Vagina (tissue), 2 donors: ENCODE data around the gene CLCF1.

ENCODE experiments used
- POLR2A ChIP-seq, 2 donors: fragments of 450-650 bp; IDR thresholded peaks; one replicate each; pipeline ENCODE4 v1.6.1; 2017; ENCODE audit warnings: antibody characterized with exemption in 2 of 2, mild to moderate bottlenecking in 2 of 2, moderate library complexity in 2 of 2
- POLR2AphosphoS5 ChIP-seq, 2 donors: sonication (generic); formaldehyde crosslinking; IDR thresholded peaks; one replicate each; pipeline ENCODE4 v1.9.0; 2017; ENCODE audit warnings: antibody characterized with exemption in 2 of 2, mild to moderate bottlenecking in 2 of 2, low read depth in 1 of 2; ENCODE audit not compliant: insufficient read depth in 1 of 2
- TF ChIP-seq, protein P1 (sequence below), 3 experiments: fragments of 450-650 bp in 2 of 3; fragments of 200-600 bp in 1 of 3; sonication (generic) in 1 of 3; IDR thresholded peaks; one replicate each; pipeline ENCODE4 v1.5.1; 2017 to 2019; ENCODE audit warnings: antibody characterized with exemption in 3 of 3, mild to moderate bottlenecking in 2 of 3, moderate library complexity in 2 of 3

DNA sequence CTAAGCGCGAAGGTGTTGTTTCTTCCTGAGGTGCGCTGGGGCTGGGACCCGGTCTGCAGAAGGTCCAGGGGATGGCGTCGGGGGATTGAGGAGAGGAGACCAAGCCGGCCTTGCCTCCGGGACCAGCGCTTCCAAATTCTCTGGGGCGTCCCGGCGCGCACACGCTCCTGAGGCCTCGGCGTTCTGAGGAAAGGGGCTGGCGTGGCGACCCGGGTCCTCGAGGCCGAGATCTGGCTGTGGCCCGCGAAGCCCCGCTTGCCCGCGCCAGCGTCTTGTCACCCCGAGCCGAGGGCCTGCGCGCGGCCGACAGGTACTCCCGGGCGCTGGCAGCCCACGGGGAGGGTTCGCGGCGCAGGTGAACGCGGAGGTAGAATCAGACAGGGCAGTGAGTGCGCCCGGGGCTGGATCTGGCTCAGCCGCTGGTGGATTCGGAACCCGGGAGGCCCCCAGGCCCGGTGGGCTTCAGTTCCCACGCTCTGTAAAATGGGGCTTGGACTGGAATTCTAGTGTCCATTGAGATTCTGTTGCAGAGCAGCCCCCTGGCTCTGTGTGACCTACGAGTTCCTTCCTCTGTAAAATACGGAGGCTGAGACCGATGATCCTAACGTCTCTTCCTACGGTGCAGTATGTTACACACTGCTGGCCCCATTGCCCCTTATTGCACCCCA is 55.4 kb downstream of the CLCF1 start:
- TF ChIP-seq, protein P1, sequence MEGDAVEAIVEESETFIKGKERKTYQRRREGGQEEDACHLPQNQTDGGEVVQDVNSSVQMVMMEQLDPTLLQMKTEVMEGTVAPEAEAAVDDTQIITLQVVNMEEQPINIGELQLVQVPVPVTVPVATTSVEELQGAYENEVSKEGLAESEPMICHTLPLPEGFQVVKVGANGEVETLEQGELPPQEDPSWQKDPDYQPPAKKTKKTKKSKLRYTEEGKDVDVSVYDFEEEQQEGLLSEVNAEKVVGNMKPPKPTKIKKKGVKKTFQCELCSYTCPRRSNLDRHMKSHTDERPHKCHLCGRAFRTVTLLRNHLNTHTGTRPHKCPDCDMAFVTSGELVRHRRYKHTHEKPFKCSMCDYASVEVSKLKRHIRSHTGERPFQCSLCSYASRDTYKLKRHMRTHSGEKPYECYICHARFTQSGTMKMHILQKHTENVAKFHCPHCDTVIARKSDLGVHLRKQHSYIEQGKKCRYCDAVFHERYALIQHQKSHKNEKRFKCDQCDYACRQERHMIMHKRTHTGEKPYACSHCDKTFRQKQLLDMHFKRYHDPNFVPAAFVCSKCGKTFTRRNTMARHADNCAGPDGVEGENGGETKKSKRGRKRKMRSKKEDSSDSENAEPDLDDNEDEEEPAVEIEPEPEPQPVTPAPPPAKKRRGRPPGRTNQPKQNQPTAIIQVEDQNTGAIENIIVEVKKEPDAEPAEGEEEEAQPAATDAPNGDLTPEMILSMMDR (IDR thresholded peaks at IDR 0.05): no peak
- TF ChIP-seq POLR2A (IDR thresholded peaks at IDR 0.05) (no peak), POLR2AphosphoS5 (IDR thresholded peaks at IDR 0.05; ENCODE audit: insufficient read depth in 1 of 2, low read depth in 1 of 2) (no peak)
